GM12864 (cell line): Measurements from ENCODE around the gene ST7L.

ENCODE experiments used
- DNase-seq: peaks from one replicate; pipeline ENCODE4 v3.0.0-alpha.2; 2011; ENCODE audit warnings: low read depth
- H3K4me3 ChIP-seq: 2 replicates; pipeline ENCODE4 v1.5.1; 2011; ENCODE audit warnings: mild to moderate bottlenecking, low read depth, low read length, control low read depth
- CTCF ChIP-seq: IDR thresholded peaks from 2 replicates; pipeline ENCODE4 v1.5.1; 2011; ENCODE audit warnings: low read depth, mild to moderate bottlenecking, moderate library complexity, low read length, control low read depth, inconsistent platforms; ENCODE audit errors: missing control alignments

Gene ST7L

GRCh38 chr1:112514901-112515300 lies 104.0 kb downstream of the ST7L start:
- no peak for DNase-seq
- no peak for TF ChIP-seq CTCF
- no peak overlapping the region for H3K4me3 ChIP-seq

GRCh38 chr1:112513112-112513870 lies 105.7 kb downstream of the ST7L start:
- H3K4me3 ChIP-seq, result no peak overlapping the region
- TF ChIP-seq CTCF, result no peak
- no peak for DNase-seq

- no peak for TF ChIP-seq CTCF
- no peak for DNase-seq
These were observed 107.0 kb downstream of the ST7L start for GRCh38 chr1:112511897-112512296.

GRCh38 chr1:112510340-112510739 lies 108.6 kb downstream of the ST7L start:
- TF ChIP-seq CTCF, result no peak
- DNase-seq, result no peak
- H3K4me3 ChIP-seq, result no peak overlapping the region

More at GRCh38 chr1:112511897-112512296, 107.0 kb downstream of the ST7L start:
- H3K4me3 ChIP-seq, result no peak overlapping the region

GRCh38 chr1:112509660-112510178 lies 109.2 kb downstream of the ST7L start:
- DNase-seq, result no peak
- TF ChIP-seq CTCF, result no peak
- no peak overlapping the region for H3K4me3 ChIP-seq

GRCh38 chr1:112509005-112509659 lies 109.8 kb downstream of the ST7L start:
- H3K4me3 ChIP-seq, result peak overlapping the region; percentile 49
- TF ChIP-seq CTCF, result no peak
- no peak for DNase-seq
